C4-2B (cell line): Measurements from ENCODE around the gene PFDN4.

ENCODE experiments used
- H3K27ac ChIP-seq: fragments of 450-650 bp; 2 replicates; pipeline ENCODE4 v1.5.1; 2017
- ZFX ChIP-seq: fragments of 450-650 bp; IDR thresholded peaks from 2 replicates; pipeline ENCODE4 v1.6.1; 2017
- TF ChIP-seq, protein P1 (sequence below): fragments of 450-650 bp; conservative IDR thresholded peaks from 2 replicates; pipeline ENCODE4 v1.5.1; 2017; ENCODE audit warnings: mild to moderate bottlenecking

The PFDN4 gene

GRCh38 chr20:54188132-54188849 is 19.6 kb upstream of the PFDN4 start:
- no peak for TF ChIP-seq ZFX
- TF ChIP-seq, protein P1, sequence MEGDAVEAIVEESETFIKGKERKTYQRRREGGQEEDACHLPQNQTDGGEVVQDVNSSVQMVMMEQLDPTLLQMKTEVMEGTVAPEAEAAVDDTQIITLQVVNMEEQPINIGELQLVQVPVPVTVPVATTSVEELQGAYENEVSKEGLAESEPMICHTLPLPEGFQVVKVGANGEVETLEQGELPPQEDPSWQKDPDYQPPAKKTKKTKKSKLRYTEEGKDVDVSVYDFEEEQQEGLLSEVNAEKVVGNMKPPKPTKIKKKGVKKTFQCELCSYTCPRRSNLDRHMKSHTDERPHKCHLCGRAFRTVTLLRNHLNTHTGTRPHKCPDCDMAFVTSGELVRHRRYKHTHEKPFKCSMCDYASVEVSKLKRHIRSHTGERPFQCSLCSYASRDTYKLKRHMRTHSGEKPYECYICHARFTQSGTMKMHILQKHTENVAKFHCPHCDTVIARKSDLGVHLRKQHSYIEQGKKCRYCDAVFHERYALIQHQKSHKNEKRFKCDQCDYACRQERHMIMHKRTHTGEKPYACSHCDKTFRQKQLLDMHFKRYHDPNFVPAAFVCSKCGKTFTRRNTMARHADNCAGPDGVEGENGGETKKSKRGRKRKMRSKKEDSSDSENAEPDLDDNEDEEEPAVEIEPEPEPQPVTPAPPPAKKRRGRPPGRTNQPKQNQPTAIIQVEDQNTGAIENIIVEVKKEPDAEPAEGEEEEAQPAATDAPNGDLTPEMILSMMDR, result no peak
- no peak overlapping the region for H3K27ac ChIP-seq

- no peak overlapping the region for H3K27ac ChIP-seq
- TF ChIP-seq ZFX, result no peak
- TF ChIP-seq, protein P1, result no peak
Observed at GRCh38 chr20:54189630-54190029, 18.3 kb upstream of the PFDN4 start.

DNA sequence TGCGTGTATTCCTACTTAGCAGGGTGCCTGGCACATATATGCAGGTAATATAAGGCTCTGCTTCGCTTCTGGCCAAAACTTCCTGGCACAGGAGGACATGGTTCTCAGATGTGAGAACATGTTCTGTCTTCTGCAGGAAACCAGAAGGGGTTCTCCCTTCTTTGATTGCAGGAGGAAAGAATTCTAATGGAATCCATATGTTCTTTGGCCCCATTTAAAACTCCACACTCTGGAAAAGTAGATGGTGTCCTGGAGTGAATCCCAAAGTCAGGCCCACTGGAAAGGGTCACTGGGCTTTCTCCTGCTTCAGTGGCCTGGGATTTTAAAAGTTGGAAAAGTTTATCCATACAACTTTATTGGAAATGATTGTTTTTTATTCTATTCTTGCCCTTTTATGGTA is 17.7 kb upstream of the PFDN4 start:
- H3K27ac ChIP-seq, result no peak overlapping the region
- no peak for TF ChIP-seq ZFX

DNA sequence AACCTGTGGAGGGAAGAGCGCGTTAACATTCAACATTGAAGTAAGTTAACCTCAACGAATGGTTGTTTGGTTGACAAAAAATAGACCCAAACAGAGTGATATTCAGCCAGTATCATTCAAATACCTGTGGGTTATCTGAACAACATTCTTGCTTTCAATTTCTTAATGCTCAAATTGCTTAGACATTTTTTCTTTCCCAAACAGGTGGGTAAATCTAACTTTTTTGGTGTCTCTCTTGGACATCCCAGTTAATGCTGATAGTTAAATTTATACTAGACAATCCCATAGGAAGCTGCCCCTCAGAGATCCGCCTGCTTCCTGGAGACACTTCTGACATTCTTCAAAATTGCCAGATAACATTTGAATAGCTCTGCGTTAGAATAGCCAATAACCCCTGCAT is 14.1 kb upstream of the PFDN4 start:
- TF ChIP-seq ZFX, result no peak
- TF ChIP-seq, protein P1, result no peak
- no peak overlapping the region for H3K27ac ChIP-seq

DNA sequence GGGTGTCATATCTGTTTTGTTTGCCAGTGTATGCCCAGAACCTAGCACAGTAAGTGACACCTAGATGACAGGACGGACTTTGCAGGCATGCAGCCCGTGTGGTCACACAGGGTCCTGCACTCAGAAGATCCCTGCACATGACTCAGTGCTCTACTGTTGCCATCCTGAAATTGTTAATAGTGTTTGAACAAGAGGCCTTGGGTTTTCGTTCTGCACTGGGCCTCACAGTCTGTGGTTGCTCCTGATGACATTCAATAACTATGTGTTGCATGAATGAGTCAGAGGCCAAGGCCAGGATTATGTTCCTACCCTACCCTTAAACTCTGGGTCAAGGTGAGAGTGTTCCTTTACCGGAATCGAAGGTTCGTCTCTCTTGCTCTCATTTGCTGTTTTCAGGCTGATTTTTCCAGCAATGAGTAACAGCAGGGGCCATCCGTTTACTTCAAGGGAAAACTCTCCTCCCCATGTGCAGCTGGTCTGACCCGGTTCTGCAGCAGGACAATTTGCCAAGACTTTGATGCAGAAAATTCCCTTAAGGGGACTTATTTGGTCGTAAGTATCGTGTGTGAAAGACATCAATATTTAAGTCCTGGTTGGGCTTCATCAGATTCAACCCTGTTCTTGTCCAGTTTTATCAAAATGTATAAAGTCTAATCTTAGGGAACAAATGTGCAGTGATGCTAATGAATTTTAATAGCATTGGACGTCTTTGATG is 13.0 kb upstream of the PFDN4 start:
- TF ChIP-seq, protein P1, result no peak; the same call in 1 of the 2 replicates
- TF ChIP-seq ZFX, result no peak
- no peak overlapping the region for H3K27ac ChIP-seq

DNA sequence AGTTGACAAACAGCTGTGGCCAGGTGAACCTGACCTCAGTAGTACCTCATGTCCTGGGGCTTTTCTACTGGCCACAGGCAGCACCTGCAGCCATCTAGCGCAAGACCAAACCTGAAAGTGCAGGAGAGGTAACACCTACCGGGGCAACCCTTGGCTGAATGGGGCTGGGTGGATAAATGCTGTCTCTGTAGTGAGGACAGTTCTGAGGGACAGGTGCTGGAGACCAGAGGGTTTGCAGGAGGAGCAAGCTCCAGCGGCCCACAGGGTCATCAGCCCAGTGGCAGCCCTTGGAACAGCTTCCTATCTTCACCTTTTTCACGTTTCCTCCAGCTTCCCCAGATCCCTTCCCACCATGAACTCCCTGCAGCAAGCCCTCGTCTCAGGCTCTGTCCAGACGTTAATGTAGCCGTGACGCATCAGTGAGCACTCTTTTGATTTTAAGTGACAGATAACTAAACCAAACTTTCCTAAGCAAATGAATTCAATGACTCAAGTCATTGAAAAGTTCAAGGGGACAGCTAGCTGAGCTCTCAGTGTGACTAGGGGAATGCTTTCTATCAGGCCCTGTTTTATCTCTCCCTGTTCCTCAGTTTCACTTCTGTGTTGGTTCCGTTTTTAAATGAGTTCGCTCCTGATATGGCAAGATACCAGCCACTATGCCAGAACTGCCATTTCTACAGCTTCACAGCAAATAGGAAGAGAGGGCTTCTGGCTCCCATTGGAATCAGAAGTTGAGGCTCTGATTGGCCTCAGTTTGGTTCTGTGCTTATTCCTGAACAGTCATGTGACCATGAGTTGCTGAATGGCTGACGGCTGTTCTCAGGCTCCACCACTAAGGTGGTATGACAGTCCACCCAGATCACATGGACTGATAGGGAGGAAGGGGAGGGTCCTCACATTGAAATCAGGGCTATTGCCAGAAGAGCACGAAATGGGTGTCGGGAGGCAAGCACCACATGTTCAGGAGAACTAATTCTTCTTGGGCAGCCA is 12.1 kb upstream of the PFDN4 start:
- H3K27ac ChIP-seq, result no peak overlapping the region
- no peak for TF ChIP-seq ZFX
- TF ChIP-seq, protein P1, result no peak

- no peak for TF ChIP-seq ZFX
- TF ChIP-seq, protein P1, result peak; percentile 20
- H3K27ac ChIP-seq, result no peak overlapping the region
Observed at GRCh38 chr20:54197621-54198604, 10.0 kb upstream of the PFDN4 start.
